Stimulated activated CD4-positive, alpha-beta T cell treated with anti-CD3 and anti-CD28 coated beads, Interleukin-15, amount 100 ng/mL, for 1 hour (primary cell): ENCODE measurements around the gene STAM.

ENCODE experiments used
- DNase-seq, 2 donors: peaks; one replicate each; pipeline ENCODE4 v3.0.0-alpha.2; 2020; ENCODE audit warnings: low read depth in 1 of 2, low spot score in 1 of 2

The STAM gene

GRCh38 chr10:17725703-17726102 lies 81.8 kb downstream of the STAM start:
- no peak for DNase-seq

- DNase-seq: no peak
Measured at GRCh38 chr10:17729630-17730029, 85.7 kb downstream of the STAM start.

GRCh38 chr10:17730667-17731066 lies 86.7 kb downstream of the STAM start:
- DNase-seq: no peak

- DNase-seq: no peak
Measured at GRCh38 chr10:17731331-17732020, 87.5 kb downstream of the STAM start.

GRCh38 chr10:17733620-17734019 lies 89.7 kb downstream of the STAM start:
- DNase-seq: no peak

GRCh38 chr10:17734432-17735080 lies 90.6 kb downstream of the STAM start:
- no peak for DNase-seq

GRCh38 chr10:17735166-17735941 lies 91.4 kb downstream of the STAM start:
- no peak for DNase-seq

- DNase-seq: no peak
Measured at GRCh38 chr10:17736223-17736622, 92.3 kb downstream of the STAM start.

GRCh38 chr10:17737027-17737965 lies 93.3 kb downstream of the STAM start:
- DNase-seq: no peak

- no peak for DNase-seq
Measured at GRCh38 chr10:17740668-17741067, 96.7 kb downstream of the STAM start.

- DNase-seq: peak; percentile 21 to 51
Measured at GRCh38 chr10:17742918-17743317, 99.0 kb downstream of the STAM start.

GRCh38 chr10:17743437-17743836 lies 99.5 kb downstream of the STAM start:
- no peak for DNase-seq

- DNase-seq: no peak
Measured at GRCh38 chr10:17744341-17744861, 100.5 kb downstream of the STAM start.

- DNase-seq: no peak
Measured at GRCh38 chr10:17747883-17748550, 104.1 kb downstream of the STAM start.

- DNase-seq: no peak
Measured at GRCh38 chr10:17749890-17750289, 105.9 kb downstream of the STAM start.

GRCh38 chr10:17751781-17752445 lies 108.0 kb downstream of the STAM start, which contains the start of gene TMEM236:
Gene TMEM236 (plus strand): TSS chr10:17752201. CDS start chr10:17752296, 95 bp downstream.
- DNase-seq: no peak

- DNase-seq: no peak
Measured at GRCh38 chr10:17756557-17757217, 112.7 kb downstream of the STAM start.

GRCh38 chr10:17758200-17758599 lies 114.2 kb downstream of the STAM start:
- DNase-seq: no peak

GRCh38 chr10:17758896-17759295 lies 114.9 kb downstream of the STAM start:
- DNase-seq: no peak
